Uterus (tissue), 2 donors: ENCODE results near the gene ZNF830.

ENCODE experiments used
- POLR2A ChIP-seq, 2 donors: fragments of 450-650 bp; IDR thresholded peaks; one replicate each; pipeline ENCODE4 v1.6.1; 2016; ENCODE audit warnings: antibody characterized with exemption in 2 of 2, mild to moderate bottlenecking in 1 of 2, moderate library complexity in 1 of 2
- TF ChIP-seq, protein P1 (sequence below), 4 experiments: fragments of 200-600 bp in 2 of 4; fragments of 450-650 bp in 2 of 4; sonication (generic) in 2 of 4; IDR thresholded peaks; one replicate each; pipeline ENCODE4 v1.5.1; 2016 to 2019; ENCODE audit warnings: antibody characterized with exemption in 4 of 4, mild to moderate bottlenecking in 2 of 4, moderate library complexity in 1 of 4

DNA sequence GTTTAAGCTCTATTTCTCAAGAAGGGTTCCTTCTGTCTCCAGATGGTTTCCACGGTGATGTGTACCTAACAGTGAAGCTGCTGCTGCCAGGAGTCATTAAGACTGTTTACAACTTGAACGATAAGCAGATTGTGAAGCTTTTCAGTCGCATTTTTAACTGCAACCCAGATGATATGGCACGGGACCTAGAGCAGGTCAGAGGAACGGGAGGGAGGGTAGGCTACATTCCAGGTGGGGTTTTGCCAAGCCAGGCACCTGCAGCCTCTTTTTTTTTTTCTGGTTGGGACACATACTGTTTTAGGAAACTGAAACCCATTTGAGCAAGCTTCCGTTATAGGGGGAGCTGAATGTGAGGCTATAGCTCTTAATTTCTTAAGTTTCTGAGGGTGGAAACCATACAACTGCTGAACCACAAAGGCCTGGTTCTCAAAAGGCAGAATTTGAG is 29.6 kb downstream of the ZNF830 start:
- TF ChIP-seq, protein P1, sequence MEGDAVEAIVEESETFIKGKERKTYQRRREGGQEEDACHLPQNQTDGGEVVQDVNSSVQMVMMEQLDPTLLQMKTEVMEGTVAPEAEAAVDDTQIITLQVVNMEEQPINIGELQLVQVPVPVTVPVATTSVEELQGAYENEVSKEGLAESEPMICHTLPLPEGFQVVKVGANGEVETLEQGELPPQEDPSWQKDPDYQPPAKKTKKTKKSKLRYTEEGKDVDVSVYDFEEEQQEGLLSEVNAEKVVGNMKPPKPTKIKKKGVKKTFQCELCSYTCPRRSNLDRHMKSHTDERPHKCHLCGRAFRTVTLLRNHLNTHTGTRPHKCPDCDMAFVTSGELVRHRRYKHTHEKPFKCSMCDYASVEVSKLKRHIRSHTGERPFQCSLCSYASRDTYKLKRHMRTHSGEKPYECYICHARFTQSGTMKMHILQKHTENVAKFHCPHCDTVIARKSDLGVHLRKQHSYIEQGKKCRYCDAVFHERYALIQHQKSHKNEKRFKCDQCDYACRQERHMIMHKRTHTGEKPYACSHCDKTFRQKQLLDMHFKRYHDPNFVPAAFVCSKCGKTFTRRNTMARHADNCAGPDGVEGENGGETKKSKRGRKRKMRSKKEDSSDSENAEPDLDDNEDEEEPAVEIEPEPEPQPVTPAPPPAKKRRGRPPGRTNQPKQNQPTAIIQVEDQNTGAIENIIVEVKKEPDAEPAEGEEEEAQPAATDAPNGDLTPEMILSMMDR (IDR thresholded peaks at IDR 0.05) = no peak
- no peak for TF ChIP-seq POLR2A (IDR thresholded peaks at IDR 0.05)
